OCI-LY1 (cell line): ENCODE measurements around the gene DCC.

Experiments used
- H2AFZ ChIP-seq: fragments of 200-600 bp; sonication (generic), shearing (Covaris generic); 2 replicates; pipeline ENCODE4 v1.6.0; 2014; ENCODE audit warnings: antibody characterized with exemption, mild to moderate bottlenecking, low read length
- H3F3A ChIP-seq: fragments of 200-600 bp; sonication (generic), shearing (Covaris generic); 2 replicates; pipeline ENCODE4 v1.6.0; 2014; ENCODE audit warnings: mild to moderate bottlenecking, antibody characterized with exemption, low read length, moderate library complexity; ENCODE audit not compliant: insufficient read depth
- H3K27ac ChIP-seq: fragments of 200-600 bp; sonication (generic); 2 replicates; pipeline ENCODE4 v1.5.1; 2014; ENCODE audit warnings: low read length, mixed run types, mild to moderate bottlenecking, low read depth; ENCODE audit not compliant: poor library complexity, severe bottlenecking
- H3K27me3 ChIP-seq: fragments of 200-600 bp; sonication (generic); 2 replicates; pipeline ENCODE4 v1.6.0; 2014; ENCODE audit warnings: antibody characterized with exemption, mild to moderate bottlenecking, low read length, moderate library complexity; ENCODE audit not compliant: insufficient read depth
- H3K36me3 ChIP-seq: fragments of 200-600 bp; sonication (generic); 2 replicates; pipeline ENCODE4 v1.6.1; 2014; ENCODE audit warnings: mild to moderate bottlenecking, antibody characterized with exemption, low read length, moderate library complexity, mixed read lengths; ENCODE audit not compliant: insufficient read depth
- H3K4me1 ChIP-seq: fragments of 200-600 bp; sonication (generic); 2 replicates; pipeline ENCODE4 v1.5.1; 2014; ENCODE audit warnings: mild to moderate bottlenecking, low read length, moderate library complexity; ENCODE audit not compliant: insufficient read depth, severe bottlenecking
- H3K4me2 ChIP-seq: fragments of 200-600 bp; sonication (generic), shearing (Covaris generic); 2 replicates; pipeline ENCODE4 v1.6.1; 2014; ENCODE audit warnings: low read length
- H3K4me3 ChIP-seq: fragments of 200-600 bp; sonication (generic); 2 replicates; pipeline ENCODE4 v1.5.1; 2014; ENCODE audit warnings: low read length, low read depth, mild to moderate bottlenecking, mixed read lengths; ENCODE audit not compliant: poor library complexity, severe bottlenecking
- H3K79me2 ChIP-seq: fragments of 200-600 bp; shearing (Covaris generic); 2 replicates; pipeline ENCODE4 v1.6.1; 2016; ENCODE audit warnings: mixed run types, low read length, mixed read lengths; ENCODE audit not compliant: insufficient read depth
- H3K9ac ChIP-seq: fragments of 200-600 bp; sonication (generic), shearing (Covaris generic); 2 replicates; pipeline ENCODE4 v1.6.1; 2014; ENCODE audit warnings: mild to moderate bottlenecking, low read length, mixed read lengths
- H3K9me2 ChIP-seq: fragments of 200-600 bp; sonication (generic), shearing (Covaris generic); 2 replicates; pipeline ENCODE4 v1.6.1; 2014; ENCODE audit warnings: low read depth, mild to moderate bottlenecking, low read length, mixed read lengths
- H3K9me3 ChIP-seq: fragments of 200-600 bp; shearing (Covaris generic); 2 replicates; pipeline ENCODE4 v1.6.1; 2014; ENCODE audit warnings: low read length, mixed read lengths
- H4K20me1 ChIP-seq: fragments of 200-600 bp; sonication (generic), shearing (Covaris generic); 2 replicates; pipeline ENCODE4 v1.6.0; 2016; ENCODE audit warnings: mild to moderate bottlenecking, low read length; ENCODE audit not compliant: insufficient read depth
- EZH2 ChIP-seq: fragments of 200-600 bp; sonication (generic), shearing (Covaris generic); IDR thresholded peaks from 2 replicates; pipeline ENCODE4 v1.8.0; 2017; ENCODE audit warnings: borderline replicate concordance, mixed run types, mild to moderate bottlenecking, antibody characterized with exemption, low read length, moderate library complexity, mixed read lengths
- TF ChIP-seq, protein P1 (sequence below): fragments of 200-600 bp; sonication (generic), shearing (Covaris generic); IDR thresholded peaks from 2 replicates; pipeline ENCODE4 v1.5.1; 2017; ENCODE audit warnings: mild to moderate bottlenecking, antibody characterized with exemption, low read length, moderate library complexity, mixed read lengths

Gene DCC

DNA sequence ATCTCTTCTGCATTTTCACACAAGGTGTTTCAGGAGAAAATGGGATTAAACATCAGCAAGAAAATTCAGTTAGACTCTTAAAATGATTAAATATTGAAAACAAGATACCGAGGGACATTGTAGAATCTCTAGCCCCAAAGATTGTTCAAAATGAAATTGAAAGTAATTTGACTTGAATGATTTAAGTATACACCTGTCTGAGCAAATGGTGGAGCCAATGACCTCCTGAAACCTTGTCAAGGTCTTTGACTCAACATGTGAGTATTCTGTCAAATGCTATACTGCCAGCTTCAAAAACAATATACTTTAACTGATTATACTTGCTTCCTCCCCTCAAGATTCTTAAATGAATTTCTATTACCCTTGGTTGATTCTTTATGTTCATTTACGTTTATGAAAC, 411.0 kb downstream of the DCC start:
- Histone ChIP-seq H4K20me1 (no peaks in the 10 kb centered on the region), H3K9me3 (no peaks in the 10 kb centered on the region), H3K36me3 (no peaks in the 10 kb centered on the region), H3K27ac (no peak overlapping the region), H2AFZ (no peak overlapping the region), H3K4me2 (no peak overlapping the region), H3K4me1 (no peaks in the 10 kb centered on the region), H3F3A (no peaks in the 10 kb centered on the region), H3K9ac (no peak overlapping the region), H3K79me2 (no peaks in the 10 kb centered on the region), H3K4me3 (no peak overlapping the region), H3K9me2 (no peaks in the 10 kb centered on the region), H3K27me3 (no peaks in the 10 kb centered on the region)
- TF ChIP-seq, protein P1, sequence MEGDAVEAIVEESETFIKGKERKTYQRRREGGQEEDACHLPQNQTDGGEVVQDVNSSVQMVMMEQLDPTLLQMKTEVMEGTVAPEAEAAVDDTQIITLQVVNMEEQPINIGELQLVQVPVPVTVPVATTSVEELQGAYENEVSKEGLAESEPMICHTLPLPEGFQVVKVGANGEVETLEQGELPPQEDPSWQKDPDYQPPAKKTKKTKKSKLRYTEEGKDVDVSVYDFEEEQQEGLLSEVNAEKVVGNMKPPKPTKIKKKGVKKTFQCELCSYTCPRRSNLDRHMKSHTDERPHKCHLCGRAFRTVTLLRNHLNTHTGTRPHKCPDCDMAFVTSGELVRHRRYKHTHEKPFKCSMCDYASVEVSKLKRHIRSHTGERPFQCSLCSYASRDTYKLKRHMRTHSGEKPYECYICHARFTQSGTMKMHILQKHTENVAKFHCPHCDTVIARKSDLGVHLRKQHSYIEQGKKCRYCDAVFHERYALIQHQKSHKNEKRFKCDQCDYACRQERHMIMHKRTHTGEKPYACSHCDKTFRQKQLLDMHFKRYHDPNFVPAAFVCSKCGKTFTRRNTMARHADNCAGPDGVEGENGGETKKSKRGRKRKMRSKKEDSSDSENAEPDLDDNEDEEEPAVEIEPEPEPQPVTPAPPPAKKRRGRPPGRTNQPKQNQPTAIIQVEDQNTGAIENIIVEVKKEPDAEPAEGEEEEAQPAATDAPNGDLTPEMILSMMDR, result no peak
- no peak for TF ChIP-seq EZH2

DNA sequence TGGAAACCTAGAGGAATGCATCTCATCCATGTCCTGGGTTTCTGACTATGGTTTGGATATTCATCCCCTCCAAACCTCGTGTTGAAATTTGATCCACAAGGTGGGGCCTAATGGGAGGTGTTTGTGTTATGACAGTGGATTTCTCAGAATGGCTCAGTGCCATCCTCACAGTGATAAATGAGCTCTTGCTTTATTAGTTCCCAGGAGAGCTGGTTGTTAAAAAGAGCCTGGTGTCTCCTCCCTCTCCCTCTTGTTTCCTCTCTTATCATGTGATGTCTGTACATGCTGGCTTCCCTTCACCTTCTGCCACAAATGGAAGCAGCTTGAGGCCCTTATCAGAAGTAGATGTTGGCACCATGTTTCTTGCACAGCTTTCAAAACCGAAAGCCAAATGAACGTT, 424.3 kb downstream of the DCC start:
- Histone ChIP-seq H3K36me3 (no peaks in the 10 kb centered on the region), H3K9me2 (no peaks in the 10 kb centered on the region), H2AFZ (no peak overlapping the region), H3K27me3 (no peaks in the 10 kb centered on the region), H3F3A (no peaks in the 10 kb centered on the region), H3K79me2 (no peaks in the 10 kb centered on the region), H3K4me2 (no peak overlapping the region), H3K9me3 (no peaks in the 10 kb centered on the region), H3K27ac (no peak overlapping the region), H4K20me1 (no peaks in the 10 kb centered on the region), H3K4me3 (no peak overlapping the region), H3K9ac (no peak overlapping the region), H3K4me1 (no peaks in the 10 kb centered on the region)
- TF ChIP-seq, protein P1, result no peak
- no peak for TF ChIP-seq EZH2

DNA sequence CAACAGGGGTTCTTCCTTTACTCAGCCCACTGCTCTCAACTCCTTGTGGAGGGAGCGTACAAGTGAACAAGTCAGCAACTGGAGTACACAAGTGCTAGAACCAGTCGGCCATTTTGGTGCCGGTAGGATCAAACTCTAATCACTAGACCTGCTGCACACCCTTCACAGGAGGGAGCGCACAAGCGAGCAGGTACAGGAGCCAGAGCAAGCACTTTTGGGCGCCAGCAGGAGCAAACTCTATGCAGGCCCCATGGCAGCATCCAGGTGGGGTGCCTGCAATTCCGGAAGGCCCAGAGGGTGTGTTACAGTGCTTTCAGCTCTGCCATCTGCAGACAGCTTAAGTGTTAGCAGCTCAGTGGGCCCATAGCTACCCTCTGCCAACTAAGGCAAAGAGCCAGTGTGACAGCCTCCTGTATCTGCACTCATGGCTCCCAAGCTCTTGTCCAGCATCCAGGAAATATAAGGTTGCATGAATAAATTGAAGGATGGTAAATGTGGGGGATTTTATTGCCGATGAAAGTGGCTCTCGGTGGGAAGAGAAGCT, 426.1 kb downstream of the DCC start:
- H3K27ac ChIP-seq, result no peak overlapping the region
- H3K4me2 ChIP-seq, result no peak overlapping the region
- no peaks in the 10 kb centered on the region for H3K4me1 ChIP-seq
- H2AFZ ChIP-seq, result no peak overlapping the region
- no peak overlapping the region for H3K9ac ChIP-seq
- no peaks in the 10 kb centered on the region for H3K9me3 ChIP-seq
- H3K79me2 ChIP-seq, result no peaks in the 10 kb centered on the region
- H3K27me3 ChIP-seq, result no peaks in the 10 kb centered on the region
- H3K9me2 ChIP-seq, result no peaks in the 10 kb centered on the region
- no peak overlapping the region for H3K4me3 ChIP-seq
- TF ChIP-seq EZH2, result no peak
- no peaks in the 10 kb centered on the region for H3F3A ChIP-seq
- H3K36me3 ChIP-seq, result no peaks in the 10 kb centered on the region
- no peaks in the 10 kb centered on the region for H4K20me1 ChIP-seq

DNA sequence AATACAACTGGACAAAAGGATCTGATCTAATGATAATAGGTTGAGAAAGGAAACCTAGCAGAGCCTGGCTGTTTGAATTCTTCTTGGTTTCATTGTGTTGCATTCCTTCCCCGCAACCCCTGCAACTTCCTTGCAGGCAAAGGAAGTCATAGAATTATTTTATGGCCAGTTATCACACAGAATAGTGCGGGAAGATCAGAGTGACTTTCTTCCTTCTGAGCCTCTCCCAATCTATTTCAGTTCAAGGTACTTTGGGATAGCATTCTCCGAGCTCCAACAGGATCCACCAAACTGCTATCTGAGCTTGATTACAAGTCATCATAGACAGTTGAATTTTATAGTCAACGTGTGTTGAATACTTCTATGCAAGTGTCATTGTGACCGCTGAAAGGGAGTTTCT, 441.1 kb downstream of the DCC start:
- no peaks in the 10 kb centered on the region for H3K9me3 ChIP-seq
- H3K27me3 ChIP-seq, result no peaks in the 10 kb centered on the region
- H3K27ac ChIP-seq, result no peak overlapping the region
- no peak overlapping the region for H3K9ac ChIP-seq
- H3K79me2 ChIP-seq, result no peaks in the 10 kb centered on the region
- no peaks in the 10 kb centered on the region for H3F3A ChIP-seq
- H3K4me1 ChIP-seq, result no peaks in the 10 kb centered on the region
- no peak overlapping the region for H3K4me3 ChIP-seq
- H3K4me2 ChIP-seq, result no peak overlapping the region
- H4K20me1 ChIP-seq, result no peaks in the 10 kb centered on the region
- H3K36me3 ChIP-seq, result no peaks in the 10 kb centered on the region
- no peak overlapping the region for H2AFZ ChIP-seq
- H3K9me2 ChIP-seq, result no peaks in the 10 kb centered on the region
- TF ChIP-seq, protein P1, result no peak
- no peak for TF ChIP-seq EZH2
